HPDE6-E6E7 (cell line): Measurements from ENCODE around the gene S1PR1.
A peak's percentile ranks its signal among the peaks of the same experiment; 100 is the strongest.

Experiments
- DNase-seq: peaks from one replicate; pipeline ENCODE4 v3.0.0; 2011; ENCODE audit warnings: missing footprints; ENCODE audit errors: extremely low spot score

Gene S1PR1

GRCh38 chr1:101245246-101245927 lies 8.6 kb downstream of the S1PR1 start:
- no peak for DNase-seq

DNA sequence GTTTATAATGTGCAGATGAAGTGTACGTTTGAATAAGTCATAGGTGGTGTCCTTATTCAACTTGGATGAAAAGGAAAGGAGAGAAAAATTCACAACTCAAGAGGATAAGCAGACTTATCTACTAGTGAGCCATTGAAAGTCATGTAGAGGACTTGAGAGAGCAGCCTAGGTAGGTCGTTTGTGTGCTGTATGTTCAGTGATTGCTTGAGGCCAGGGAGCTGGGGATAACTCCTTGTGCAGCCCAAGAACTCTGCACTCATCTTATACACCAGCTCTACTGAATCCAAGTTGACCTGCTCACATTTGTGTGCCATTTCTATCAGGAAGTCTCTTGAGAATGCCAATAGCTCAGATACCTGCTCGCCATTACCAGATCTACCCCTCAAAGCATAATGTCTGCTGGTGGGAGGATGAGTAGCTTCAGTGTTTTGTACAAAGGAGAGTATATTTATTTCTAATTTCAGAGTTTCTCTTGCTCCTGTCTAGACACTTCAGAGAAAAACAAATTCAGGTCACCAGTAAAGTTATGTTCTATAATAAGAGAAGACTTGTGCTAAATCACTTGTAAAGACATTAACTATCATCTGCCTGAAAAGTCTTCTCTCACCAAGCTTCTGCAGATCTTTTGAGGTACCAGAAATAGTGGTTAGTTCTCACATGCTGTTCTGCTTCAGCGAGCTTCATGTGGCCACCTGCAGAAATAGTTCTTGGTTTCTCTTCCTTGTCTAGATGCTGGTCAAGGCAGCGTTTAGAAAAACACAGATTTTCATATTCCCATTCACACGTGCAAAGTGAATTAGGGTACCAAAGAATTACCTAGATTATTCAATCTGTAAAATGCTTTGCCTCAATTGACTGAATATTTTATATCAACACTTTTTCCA lies 10.8 kb downstream of the S1PR1 start:
- DNase-seq = no peak

- DNase-seq = no peak
These were observed 13.4 kb downstream of the S1PR1 start for GRCh38 chr1:101250222-101250621.

- DNase-seq = no peak
These were observed 13.9 kb downstream of the S1PR1 start for GRCh38 chr1:101250656-101251272.

DNA sequence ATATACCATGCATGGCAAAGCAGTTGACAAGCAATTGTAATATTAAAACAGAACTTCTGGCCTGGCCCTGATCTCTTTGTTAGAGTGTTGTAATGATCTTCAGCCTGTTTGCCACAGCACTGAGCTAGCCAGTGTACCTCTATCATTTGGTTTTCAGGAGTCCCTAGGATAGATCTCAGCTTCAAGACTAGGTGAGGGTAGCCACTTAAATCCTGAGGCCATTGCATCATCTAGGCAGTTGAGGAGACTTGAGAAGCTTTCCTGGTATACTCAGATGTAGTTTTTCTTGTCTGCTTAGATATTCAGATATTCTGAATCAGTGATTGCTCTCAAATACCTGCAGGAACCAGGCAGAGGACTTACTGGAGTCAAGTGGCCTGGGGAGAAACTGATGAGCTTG lies 14.7 kb downstream of the S1PR1 start:
- no peak for DNase-seq

- no peak for DNase-seq
These were observed 17.3 kb downstream of the S1PR1 start for GRCh38 chr1:101253976-101254674.

DNA sequence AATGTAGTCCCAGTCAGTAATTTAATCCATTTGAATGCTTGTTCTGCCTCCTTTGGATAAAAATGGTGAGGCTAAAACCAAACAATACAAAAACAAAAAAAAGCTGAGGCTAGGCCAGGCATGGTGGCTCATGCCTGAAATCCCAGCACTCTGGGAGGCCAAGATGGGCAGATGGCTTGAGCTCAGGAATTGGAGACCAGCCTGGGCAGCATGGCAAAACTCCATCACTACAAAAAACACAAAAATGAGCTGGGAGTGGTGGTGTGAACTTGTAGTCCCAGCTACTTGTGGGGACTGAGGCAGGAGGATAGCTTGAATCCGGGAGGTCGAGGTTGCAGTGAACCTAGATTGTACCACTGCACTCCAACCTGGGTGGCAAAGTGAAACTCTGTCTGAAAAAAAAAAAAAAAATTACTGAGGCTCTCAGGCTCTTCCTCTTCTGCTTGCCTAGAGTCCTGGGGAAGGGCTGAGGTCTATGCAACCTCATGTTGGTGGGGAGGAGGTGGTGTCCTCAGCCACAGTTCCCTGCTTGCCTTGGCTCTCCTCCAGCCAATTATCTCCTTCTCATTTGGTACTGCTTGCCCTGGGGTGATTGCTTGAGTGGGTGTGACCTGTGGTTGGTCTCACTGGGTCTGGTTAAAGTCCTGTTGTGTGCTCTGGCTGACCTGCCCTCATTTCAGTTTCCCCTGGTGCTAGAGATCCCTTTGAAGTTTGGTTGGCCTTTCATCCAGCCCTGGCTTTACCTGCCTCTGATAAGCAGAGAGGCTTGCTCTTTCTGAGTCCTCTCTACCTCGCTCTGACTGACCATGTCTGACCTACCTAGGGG lies 20.9 kb downstream of the S1PR1 start:
- DNase-seq = no peak

DNA sequence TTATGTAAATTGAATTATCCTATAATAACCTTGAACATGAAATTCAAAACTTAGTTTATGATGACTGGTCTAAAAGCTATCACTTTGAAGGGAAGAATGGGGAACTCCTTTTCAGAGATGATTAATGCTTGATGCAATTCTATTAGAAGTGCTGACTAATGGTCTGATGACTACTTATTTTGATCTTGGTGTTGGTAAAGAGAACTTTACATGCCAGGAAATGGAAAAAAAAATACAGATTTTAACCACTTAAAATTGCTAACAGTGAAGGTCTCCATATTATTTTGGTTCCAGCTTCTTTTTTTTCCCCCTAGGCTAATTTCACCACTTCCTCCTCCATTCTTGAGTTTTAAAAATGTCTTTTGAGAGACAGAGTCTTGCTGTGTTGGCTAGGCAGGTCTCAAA lies 22.9 kb downstream of the S1PR1 start:
- peak; percentile 58 for DNase-seq

DNA sequence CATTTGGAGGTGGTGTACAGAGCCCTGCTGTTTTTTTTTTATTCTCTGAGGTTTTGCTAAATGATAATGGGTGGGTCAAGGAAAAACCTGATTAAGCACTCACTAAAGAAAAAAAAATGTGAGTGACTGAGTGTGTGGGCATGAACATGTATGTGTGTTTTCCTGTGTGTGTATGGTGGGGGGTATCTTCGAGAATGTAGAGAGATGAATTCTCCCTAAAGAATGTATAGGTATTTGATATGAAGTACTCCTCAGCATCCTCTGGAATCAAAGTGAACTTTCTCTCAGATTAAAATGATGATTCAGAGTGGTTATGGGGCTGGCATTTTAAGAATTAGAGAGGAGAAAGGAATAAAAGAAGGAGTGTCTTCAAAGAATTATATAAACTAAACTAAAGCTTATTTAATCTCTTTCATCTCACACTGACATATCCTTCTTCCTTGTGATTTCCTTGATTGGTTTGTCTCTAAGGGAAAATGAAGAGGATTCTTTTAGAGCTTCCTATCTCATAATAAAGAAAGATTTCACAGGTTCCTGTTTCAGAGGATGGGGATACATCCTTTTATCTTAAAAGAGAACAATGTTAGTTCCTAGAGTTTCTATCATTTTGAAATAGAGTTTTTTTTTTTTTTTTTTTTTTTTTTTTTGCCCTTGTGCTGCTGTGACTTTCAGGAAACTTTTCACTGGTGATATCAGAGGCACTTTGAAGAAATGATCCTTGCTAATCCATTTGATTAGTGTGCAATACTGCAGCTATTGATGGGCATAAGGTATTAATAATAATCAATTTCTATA lies 23.9 kb downstream of the S1PR1 start:
- no peak for DNase-seq

DNA sequence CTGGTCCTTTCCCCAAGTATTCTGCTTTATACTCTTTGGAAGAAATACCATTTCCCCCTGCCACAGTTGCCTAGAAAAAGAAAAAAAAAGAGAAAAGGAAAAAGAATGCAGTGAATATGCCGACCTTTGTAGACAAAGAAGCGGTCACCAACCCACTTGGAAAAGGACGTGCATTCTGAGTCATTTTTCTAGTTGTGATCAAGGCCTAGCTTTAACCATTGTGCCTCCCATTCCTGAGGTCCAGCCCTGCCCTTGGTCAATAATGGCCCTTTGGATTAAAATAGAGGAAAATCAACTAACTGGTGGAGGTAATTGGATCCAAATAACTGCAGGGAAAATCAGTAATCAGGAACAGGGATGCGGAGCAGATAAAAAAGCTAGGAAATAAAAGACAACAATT lies 24.8 kb downstream of the S1PR1 start:
- no peak for DNase-seq

- no peak for DNase-seq
These were observed 25.2 kb downstream of the S1PR1 start for GRCh38 chr1:101262060-101262459.

GRCh38 chr1:101262630-101263348 lies 26.0 kb downstream of the S1PR1 start:
- DNase-seq = no peak

DNA sequence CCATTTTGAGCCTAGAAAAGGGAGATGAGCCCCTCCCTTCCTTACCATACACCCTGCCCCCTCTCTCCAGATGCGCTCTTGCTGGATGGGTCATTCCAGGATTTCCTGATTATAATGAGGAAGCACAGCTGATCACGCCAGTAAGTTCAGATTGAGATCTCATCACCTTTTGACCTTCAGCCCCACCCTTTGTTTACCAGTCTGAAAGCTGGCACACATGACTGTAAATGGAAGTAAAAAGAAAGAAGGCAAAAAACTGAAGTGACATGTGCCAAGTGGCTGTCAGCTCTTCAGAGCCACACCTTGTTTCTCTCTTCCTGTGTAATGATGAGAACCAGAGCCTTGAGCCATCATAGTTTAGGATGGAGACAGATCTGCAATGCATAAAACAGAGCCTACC lies 27.9 kb downstream of the S1PR1 start:
- DNase-seq = no peak

GRCh38 chr1:101265684-101266083 lies 28.9 kb downstream of the S1PR1 start:
- no peak for DNase-seq

DNA sequence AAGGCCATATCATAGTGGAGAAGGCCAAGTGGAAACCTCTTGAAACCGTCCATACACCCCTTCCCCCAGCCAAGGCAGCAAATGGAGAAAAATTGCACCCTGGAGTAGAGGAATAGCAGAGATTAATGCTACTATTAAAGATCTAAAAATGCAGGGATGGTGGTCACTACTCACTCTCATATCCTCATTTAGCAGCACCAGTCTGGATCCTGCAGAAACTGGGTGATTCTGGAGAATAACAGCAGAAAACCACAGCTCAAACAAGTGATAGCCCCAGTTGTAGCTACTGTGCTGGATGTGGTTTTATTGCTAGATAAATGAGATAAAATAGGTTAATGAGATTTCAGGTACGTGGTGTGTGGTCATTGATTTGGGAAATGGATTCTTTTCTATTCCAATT lies 30.3 kb downstream of the S1PR1 start:
- DNase-seq = no peak

DNA sequence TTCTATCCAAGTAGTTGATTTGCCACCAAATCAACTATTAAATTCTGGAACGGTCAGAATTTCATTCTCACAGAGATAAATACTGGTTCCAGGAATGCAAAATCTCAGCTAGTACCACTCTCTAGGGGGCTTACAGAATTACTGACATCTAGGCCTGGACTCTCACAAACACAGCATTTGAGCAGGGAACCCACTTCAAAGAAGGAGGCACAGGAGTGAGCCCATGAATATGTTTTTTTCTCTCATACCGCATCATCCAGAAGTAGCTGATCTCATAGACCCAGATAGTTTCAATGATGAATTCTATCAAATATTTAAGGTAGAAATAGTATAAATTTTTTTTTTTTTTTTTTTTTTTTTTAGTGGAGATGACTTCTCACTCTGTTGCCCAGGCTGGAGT lies 32.1 kb downstream of the S1PR1 start:
- DNase-seq = no peak

DNA sequence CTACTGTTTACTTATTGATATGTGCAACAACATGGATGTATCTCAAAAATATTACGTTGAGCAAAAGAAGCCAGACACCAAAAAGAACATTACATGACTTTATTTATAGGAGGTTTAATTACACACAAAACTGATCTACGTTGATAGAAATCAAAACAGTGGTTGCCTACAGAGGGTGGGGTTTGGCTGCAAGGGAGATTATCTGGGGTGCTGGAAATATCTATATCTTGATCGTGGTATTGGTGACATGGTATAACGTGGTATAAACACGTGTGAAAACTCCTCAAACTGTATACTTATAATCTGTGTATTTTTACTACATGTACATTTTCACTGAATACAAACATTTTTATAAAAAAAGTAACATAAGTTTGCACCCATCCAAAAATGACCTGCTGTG lies 38.9 kb downstream of the S1PR1 start:
- DNase-seq = no peak

- DNase-seq = no peak
These were observed 40.0 kb downstream of the S1PR1 start for GRCh38 chr1:101276818-101277217.

- DNase-seq = no peak
These were observed 41.4 kb downstream of the S1PR1 start for GRCh38 chr1:101278238-101278637.

DNA sequence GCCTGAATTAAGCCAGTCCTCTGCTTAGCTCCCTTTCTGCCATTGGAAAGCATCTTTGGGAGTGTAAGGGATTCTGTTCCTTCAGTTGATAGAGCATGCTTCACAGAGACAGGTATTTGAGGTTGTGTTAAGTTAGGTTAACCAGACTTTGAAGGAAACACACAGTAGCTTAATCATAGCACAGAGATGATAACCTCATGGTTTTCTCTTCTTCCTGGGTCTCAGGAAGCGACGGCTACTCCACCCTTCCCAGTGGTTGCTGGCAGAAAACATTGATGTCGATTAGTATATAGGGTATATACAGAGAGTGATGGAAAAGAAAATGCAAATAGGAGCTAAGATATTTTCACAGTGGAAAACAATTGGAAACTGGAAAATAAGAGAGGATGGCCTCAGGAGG lies 42.0 kb downstream of the S1PR1 start:
- no peak for DNase-seq
